DND-41 (cell line): ENCODE measurements around the gene ARID3A.
A peak's percentile ranks its signal among the peaks of the same experiment; 100 is the strongest.

Experiments
- ATAC-seq: fragments of 200-7000 bp; cut with Tn5 transposase; 3 replicates; pipeline ENCODE4 v1.9.1; 2021; ENCODE audit warnings: low read depth; ENCODE audit not compliant: insufficient read depth
- DNase-seq: peaks from one replicate; pipeline ENCODE4 v3.0.0-alpha.2; 2020
- H2AFZ ChIP-seq: 2 replicates; pipeline ENCODE4 v1.6.0; 2012; ENCODE audit warnings: low read depth, low read length
- H3K27ac ChIP-seq: 2 replicates; pipeline ENCODE4 v1.5.1; 2012; ENCODE audit warnings: low read length, inconsistent platforms
- H3K27me3 ChIP-seq: fragments of 200-600 bp; sonication (generic); 2 replicates; pipeline ENCODE4 v1.6.0; 2012; ENCODE audit warnings: low read length, mild to moderate bottlenecking, inconsistent platforms; ENCODE audit not compliant: insufficient read depth, poor library complexity
- H3K36me3 ChIP-seq: 2 replicates; pipeline ENCODE4 v1.5.1; 2012; ENCODE audit warnings: low read length, inconsistent platforms; ENCODE audit not compliant: insufficient read depth
- H3K4me1 ChIP-seq: 2 replicates; pipeline ENCODE4 v1.5.1; 2012; ENCODE audit warnings: mild to moderate bottlenecking, low read length; ENCODE audit not compliant: insufficient read depth
- H3K4me2 ChIP-seq: 2 replicates; pipeline ENCODE4 v1.6.0; 2012; ENCODE audit warnings: mild to moderate bottlenecking, moderate library complexity, low read length, inconsistent platforms; ENCODE audit not compliant: insufficient read depth
- H3K4me3 ChIP-seq, 2 experiments: fragments of 200-600 bp in 1 of 2; shearing (Covaris generic) in 1 of 2; 2 replicates each; pipeline ENCODE4 v1.5.1; 2012 to 2016; ENCODE audit warnings: inconsistent platforms in 2 of 2, low read length in 2 of 2, mild to moderate bottlenecking in 2 of 2, low read depth in 1 of 2, moderate library complexity in 1 of 2
- H3K79me2 ChIP-seq: 2 replicates; pipeline ENCODE4 v1.6.0; 2012; ENCODE audit warnings: low read length, inconsistent platforms; ENCODE audit not compliant: insufficient read depth
- H3K9ac ChIP-seq: 2 replicates; pipeline ENCODE4 v1.6.0; 2012; ENCODE audit warnings: low read depth, mild to moderate bottlenecking, inconsistent platforms, low read length, moderate library complexity
- H3K9me3 ChIP-seq: 2 replicates; pipeline ENCODE4 v1.5.1; 2012; ENCODE audit warnings: low read length, moderate library complexity, mild to moderate bottlenecking, inconsistent platforms; ENCODE audit not compliant: insufficient read depth, severe bottlenecking
- H4K20me1 ChIP-seq: 2 replicates; pipeline ENCODE4 v1.6.0; 2012; ENCODE audit warnings: low read length; ENCODE audit not compliant: insufficient read depth
- CTCF ChIP-seq: IDR thresholded peaks from 2 replicates; pipeline ENCODE4 v1.5.1; 2012; ENCODE audit warnings: borderline replicate concordance, low read length, moderate library complexity, mild to moderate bottlenecking; ENCODE audit not compliant: poor library complexity, severe bottlenecking; ENCODE audit errors: extremely low read depth
- EZH2 ChIP-seq: IDR thresholded peaks from 3 replicates; pipeline ENCODE4 v1.6.1; 2012; ENCODE audit warnings: borderline replicate concordance, low read depth, mild to moderate bottlenecking, moderate library complexity, low read length, inconsistent platforms; ENCODE audit not compliant: severe bottlenecking

Gene ARID3A

GRCh38 chr19:926323-926588, 421 bp downstream of the ARID3A start:
- Histone ChIP-seq H3K4me3 (peak overlapping the region; percentile 99 to 100), H4K20me1 (peaks cover 15% of the 10 kb centered on the region), H3K4me1 (peaks cover 36% of the 10 kb centered on the region), H3K4me2 (peak overlapping the region; percentile 99), H3K27ac (peak overlapping the region; percentile 80), H3K27me3 (no peaks in the 10 kb centered on the region), H3K9ac (peak overlapping the region; percentile 98), H2AFZ (peak overlapping the region; percentile 76), H3K36me3 (peaks cover 24% of the 10 kb centered on the region), H3K9me3 (no peaks in the 10 kb centered on the region), H3K79me2 (peaks cover 40% of the 10 kb centered on the region)
- no peak for TF ChIP-seq EZH2
- no peak for TF ChIP-seq CTCF
- DNase-seq: no peak
- no peak for ATAC-seq

- peak overlapping the region; percentile 76 for H2AFZ ChIP-seq
- peak; percentile 71 for DNase-seq
These were observed 935 bp downstream of the ARID3A start for GRCh38 chr19:926589-927350.

GRCh38 chr19:927351-927779, 1.5 kb downstream of the ARID3A start:
- TF ChIP-seq EZH2: no peak
- no peak for TF ChIP-seq CTCF
- Histone ChIP-seq H3K4me3 (peak overlapping the region; percentile 99 to 100; a peak in 3 of 4 replicates), H3K9ac (peak overlapping the region; percentile 98), H4K20me1 (peaks cover 22% of the 10 kb centered on the region), H3K79me2 (peaks cover 45% of the 10 kb centered on the region), H3K9me3 (no peaks in the 10 kb centered on the region), H3K27me3 (no peaks in the 10 kb centered on the region), H3K4me1 (peaks cover 27% of the 10 kb centered on the region), H3K36me3 (peaks cover 31% of the 10 kb centered on the region), H2AFZ (no peak overlapping the region), H3K27ac (peak overlapping the region; percentile 80), H3K4me2 (peak overlapping the region; percentile 99)
- no peak for DNase-seq
- no peak for ATAC-seq

More at GRCh38 chr19:926589-927350, 935 bp downstream of the ARID3A start:
- TF ChIP-seq EZH2 (no peak), CTCF (no peak)
- H4K20me1 ChIP-seq: peaks cover 16% of the 10 kb centered on the region
- peak overlapping the region; percentile 98 for H3K9ac ChIP-seq
- no peaks in the 10 kb centered on the region for H3K9me3 ChIP-seq
- H3K4me2 ChIP-seq: peak overlapping the region; percentile 99
- ATAC-seq: peak; percentile 9; the same call in 1 of the 3 replicates
- H3K36me3 ChIP-seq: peaks cover 25% of the 10 kb centered on the region
- peaks cover 40% of the 10 kb centered on the region for H3K79me2 ChIP-seq
- H3K4me1 ChIP-seq: peaks cover 32% of the 10 kb centered on the region
- H3K4me3 ChIP-seq: peak overlapping the region; percentile 99 to 100
- peak overlapping the region; percentile 80 for H3K27ac ChIP-seq
- no peaks in the 10 kb centered on the region for H3K27me3 ChIP-seq
